Subcutaneous abdominal adipose tissue (tissue), 5 donors: ENCODE data around the gene NEDD1.

ENCODE experiments used
- H3K27ac ChIP-seq: one replicate; pipeline ENCODE4 v1.7.0; 2013; ENCODE audit warnings: low read depth, mild to moderate bottlenecking, inconsistent platforms, low read length, moderate library complexity
- H3K27me3 ChIP-seq, 5 donors: one replicate each; pipeline ENCODE4 v1.7.0; 2013; ENCODE audit warnings: low read length in 5 of 5, inconsistent platforms in 1 of 5; ENCODE audit not compliant: control insufficient read depth in 5 of 5, insufficient read depth in 4 of 5
- H3K36me3 ChIP-seq, 5 donors: one replicate each; pipeline ENCODE4 v1.7.0; 2013; ENCODE audit warnings: low read length in 5 of 5; ENCODE audit not compliant: control insufficient read depth in 5 of 5, insufficient read depth in 5 of 5
- H3K4me1 ChIP-seq, 5 donors: one replicate each; pipeline ENCODE4 v1.7.0; 2013; ENCODE audit warnings: low read length in 5 of 5, mild to moderate bottlenecking in 3 of 5, moderate library complexity in 1 of 5; ENCODE audit not compliant: control insufficient read depth in 5 of 5, insufficient read depth in 5 of 5
- H3K4me3 ChIP-seq, 5 donors: one replicate each; pipeline ENCODE4 v1.7.0; 2013; ENCODE audit warnings: low read length in 5 of 5, low read depth in 1 of 5
- H3K9ac ChIP-seq, 5 donors: one replicate each; pipeline ENCODE4 v1.7.0; 2013; ENCODE audit warnings: low read length in 5 of 5, mild to moderate bottlenecking in 4 of 5, moderate library complexity in 3 of 5
- H3K9me3 ChIP-seq, 5 donors: one replicate each; pipeline ENCODE4 v1.7.0; 2013; ENCODE audit warnings: low read length in 5 of 5; ENCODE audit not compliant: control insufficient read depth in 5 of 5
- donor health status: healthy.
- donor health status: healthy.
- donor health status: healthy.
- donor health status: healthy.
- donor health status: healthy.

NEDD1 gene

GRCh38 chr12:96876966-96877365, 30.1 kb upstream of the NEDD1 start:
- H3K4me1 ChIP-seq = no peaks in the 10 kb centered on the region
- H3K27ac ChIP-seq = no peak overlapping the region
- H3K9me3 ChIP-seq = peaks cover 0 to 3% (median 2%) of the 10 kb centered on the region in 5 donors
- H3K36me3 ChIP-seq = no peaks in the 10 kb centered on the region
- H3K27me3 ChIP-seq = peaks cover 0 to 4% (median 0%) of the 10 kb centered on the region in 5 donors
- H3K4me3 ChIP-seq = no peak overlapping the region
- no peak overlapping the region for H3K9ac ChIP-seq

GRCh38 chr12:96878704-96879103, 28.4 kb upstream of the NEDD1 start:
- Histone ChIP-seq H3K36me3 (no peaks in the 10 kb centered on the region), H3K27me3 (peaks cover 0 to 4% (median 0%) of the 10 kb centered on the region in 5 donors), H3K9me3 (peaks cover 0 to 3% (median 0%) of the 10 kb centered on the region in 5 donors), H3K4me3 (no peak overlapping the region), H3K4me1 (no peaks in the 10 kb centered on the region), H3K27ac (no peak overlapping the region), H3K9ac (no peak overlapping the region)

GRCh38 chr12:96879301-96879700, 27.8 kb upstream of the NEDD1 start:
- no peak overlapping the region for H3K9ac ChIP-seq
- H3K27me3 ChIP-seq = peaks cover 0 to 4% (median 0%) of the 10 kb centered on the region in 5 donors
- H3K4me1 ChIP-seq = no peaks in the 10 kb centered on the region
- H3K36me3 ChIP-seq = no peaks in the 10 kb centered on the region
- no peak overlapping the region for H3K4me3 ChIP-seq
- H3K9me3 ChIP-seq = peaks cover 0 to 3% (median 0%) of the 10 kb centered on the region in 5 donors
- H3K27ac ChIP-seq = no peak overlapping the region

- H3K36me3 ChIP-seq = no peaks in the 10 kb centered on the region
- no peak overlapping the region for H3K9ac ChIP-seq
- H3K27me3 ChIP-seq = peaks cover 0 to 4% (median 0%) of the 10 kb centered on the region in 5 donors
- no peak overlapping the region for H3K4me3 ChIP-seq
- no peak overlapping the region for H3K27ac ChIP-seq
- peaks cover 0 to 3% (median 0%) of the 10 kb centered on the region in 5 donors for H3K9me3 ChIP-seq
- no peaks in the 10 kb centered on the region for H3K4me1 ChIP-seq
These were observed 26.8 kb upstream of the NEDD1 start for GRCh38 chr12:96880220-96880619.

- H3K27me3 ChIP-seq = peaks cover 0 to 4% (median 0%) of the 10 kb centered on the region in 5 donors
- H3K27ac ChIP-seq = no peak overlapping the region
- no peaks in the 10 kb centered on the region for H3K36me3 ChIP-seq
- H3K4me1 ChIP-seq = no peaks in the 10 kb centered on the region
- no peak overlapping the region for H3K9ac ChIP-seq
- H3K4me3 ChIP-seq = no peak overlapping the region
- H3K9me3 ChIP-seq = peaks cover 0 to 3% (median 0%) of the 10 kb centered on the region in 5 donors
These were observed 25.4 kb upstream of the NEDD1 start for GRCh38 chr12:96881608-96882007.

GRCh38 chr12:96882862-96883261, 24.2 kb upstream of the NEDD1 start:
- Histone ChIP-seq H3K27ac (no peak overlapping the region), H3K4me1 (no peaks in the 10 kb centered on the region), H3K4me3 (no peak overlapping the region), H3K9ac (no peak overlapping the region), H3K36me3 (no peaks in the 10 kb centered on the region), H3K9me3 (peaks cover 0 to 3% (median 0%) of the 10 kb centered on the region in 5 donors), H3K27me3 (peaks cover 0 to 4% (median 0%) of the 10 kb centered on the region in 5 donors)

- H3K27me3 ChIP-seq = peaks cover 0 to 4% (median 0%) of the 10 kb centered on the region in 5 donors
- H3K27ac ChIP-seq = no peak overlapping the region
- H3K9me3 ChIP-seq = peaks cover 0 to 3% (median 0%) of the 10 kb centered on the region in 5 donors
- no peak overlapping the region for H3K4me3 ChIP-seq
- H3K36me3 ChIP-seq = no peaks in the 10 kb centered on the region
- H3K9ac ChIP-seq = no peak overlapping the region
- no peaks in the 10 kb centered on the region for H3K4me1 ChIP-seq
These were observed 23.5 kb upstream of the NEDD1 start for GRCh38 chr12:96883571-96883970.

- H3K4me1 ChIP-seq = no peaks in the 10 kb centered on the region
- no peak overlapping the region for H3K9ac ChIP-seq
- H3K4me3 ChIP-seq = no peak overlapping the region
- no peaks in the 10 kb centered on the region for H3K36me3 ChIP-seq
- H3K27me3 ChIP-seq = peaks cover 0 to 3% (median 0%) of the 10 kb centered on the region in 5 donors
- H3K27ac ChIP-seq = no peak overlapping the region
- peaks cover 0 to 3% (median 0%) of the 10 kb centered on the region in 5 donors for H3K9me3 ChIP-seq
These were observed 19.9 kb upstream of the NEDD1 start for GRCh38 chr12:96886998-96887677.

GRCh38 chr12:96889273-96889933, 17.7 kb upstream of the NEDD1 start:
- Histone ChIP-seq H3K36me3 (no peaks in the 10 kb centered on the region), H3K9me3 (no peaks in the 10 kb centered on the region), H3K9ac (no peak overlapping the region), H3K4me1 (no peaks in the 10 kb centered on the region), H3K27ac (no peak overlapping the region), H3K4me3 (no peak overlapping the region), H3K27me3 (peaks cover 0 to 3% (median 0%) of the 10 kb centered on the region in 5 donors)

- H3K9me3 ChIP-seq = no peaks in the 10 kb centered on the region
- H3K4me3 ChIP-seq = no peak overlapping the region
- H3K9ac ChIP-seq = no peak overlapping the region
- peaks cover 0 to 3% (median 0%) of the 10 kb centered on the region in 5 donors for H3K27me3 ChIP-seq
- no peaks in the 10 kb centered on the region for H3K36me3 ChIP-seq
- no peak overlapping the region for H3K27ac ChIP-seq
- no peaks in the 10 kb centered on the region for H3K4me1 ChIP-seq
These were observed 16.7 kb upstream of the NEDD1 start for GRCh38 chr12:96890331-96890730.
